ENCODE results near the gene PLTP.

The PLTP gene

DNA sequence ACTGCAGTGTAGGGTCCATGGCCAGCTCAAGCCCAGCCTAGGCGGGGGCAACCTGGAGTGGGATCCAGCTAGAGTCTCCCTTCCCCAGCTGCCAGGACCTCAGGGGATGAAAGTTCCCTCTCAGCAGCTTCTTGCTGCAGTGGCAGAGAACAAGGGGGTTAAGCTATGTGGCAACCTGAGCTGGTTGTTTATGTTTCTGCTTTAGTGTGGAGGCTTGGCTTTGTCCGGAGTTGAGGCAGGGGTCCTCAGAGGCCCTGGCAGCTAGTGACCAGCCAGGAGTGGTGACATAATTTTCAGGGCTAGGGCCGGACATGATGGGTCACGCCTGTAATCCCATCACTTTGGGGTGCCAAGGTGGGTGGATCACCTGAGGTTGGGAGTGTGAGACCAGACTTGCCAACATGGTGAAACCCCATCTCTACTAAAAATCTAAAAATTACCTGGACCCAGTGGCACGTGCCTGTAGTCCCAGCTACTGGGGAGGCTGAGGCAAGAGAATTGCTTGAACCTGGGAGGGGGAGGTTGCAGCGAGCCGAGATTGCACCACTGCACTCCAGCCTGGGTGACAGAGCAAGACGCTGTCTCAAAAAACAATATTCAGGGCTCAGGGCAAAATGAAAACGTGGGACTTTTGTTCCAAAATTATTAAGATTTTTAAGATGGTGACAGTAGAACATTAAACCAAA, 14.0 kb upstream of the PLTP start:
- Histone ChIP-seq H3K36me3 (ENCODE audit: control insufficient read depth in 2 of 2, insufficient read depth in 1 of 2, low read length in 2 of 2) (no peaks in the 10 kb centered on the region), H3K27ac (ENCODE audit: extremely low read depth, low read depth, low read length) (no peak overlapping the region), H3K9me3 (ENCODE audit: control insufficient read depth, insufficient read depth, low read depth, low read length) (no peaks in the 10 kb centered on the region), H3K4me1 (ENCODE audit: control insufficient read depth, insufficient read depth, low read length) (no peaks in the 10 kb centered on the region), H3K4me3 (ENCODE audit: low read depth, low read length) (no peak overlapping the region)
- POLR2A ChIA-PET: interaction anchor here (0.7 to 2.4 kb wide), 2 partner anchors 8 to 20 kb away, joined by 3 to 14 read pairs; partner anchors contain the start of gene PCIF1
- CTCF ChIA-PET: no interaction called here
- TF ChIP-seq RBAK (tag by site-specific recombination; IDR thresholded peaks at IDR 0.05): no peak
- TF ChIP-seq ZBTB1 (tag by site-specific recombination; IDR thresholded peaks at IDR 0.05): no peak
- TF ChIP-seq TRIM28 (IDR thresholded peaks at IDR 0.05; ENCODE audit: borderline replicate concordance, low read length): no peak
- TF ChIP-seq ZNF335 (tag by site-specific recombination; conservative IDR thresholded peaks at IDR 0.05): no peak
- TF ChIP-seq, protein P1, sequence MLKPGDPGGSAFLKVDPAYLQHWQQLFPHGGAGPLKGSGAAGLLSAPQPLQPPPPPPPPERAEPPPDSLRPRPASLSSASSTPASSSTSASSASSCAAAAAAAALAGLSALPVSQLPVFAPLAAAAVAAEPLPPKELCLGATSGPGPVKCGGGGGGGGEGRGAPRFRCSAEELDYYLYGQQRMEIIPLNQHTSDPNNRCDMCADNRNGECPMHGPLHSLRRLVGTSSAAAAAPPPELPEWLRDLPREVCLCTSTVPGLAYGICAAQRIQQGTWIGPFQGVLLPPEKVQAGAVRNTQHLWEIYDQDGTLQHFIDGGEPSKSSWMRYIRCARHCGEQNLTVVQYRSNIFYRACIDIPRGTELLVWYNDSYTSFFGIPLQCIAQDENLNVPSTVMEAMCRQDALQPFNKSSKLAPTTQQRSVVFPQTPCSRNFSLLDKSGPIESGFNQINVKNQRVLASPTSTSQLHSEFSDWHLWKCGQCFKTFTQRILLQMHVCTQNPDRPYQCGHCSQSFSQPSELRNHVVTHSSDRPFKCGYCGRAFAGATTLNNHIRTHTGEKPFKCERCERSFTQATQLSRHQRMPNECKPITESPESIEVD (tag by site-specific recombination; IDR thresholded peaks at IDR 0.05): no peak
- TF ChIP-seq, protein P2, sequence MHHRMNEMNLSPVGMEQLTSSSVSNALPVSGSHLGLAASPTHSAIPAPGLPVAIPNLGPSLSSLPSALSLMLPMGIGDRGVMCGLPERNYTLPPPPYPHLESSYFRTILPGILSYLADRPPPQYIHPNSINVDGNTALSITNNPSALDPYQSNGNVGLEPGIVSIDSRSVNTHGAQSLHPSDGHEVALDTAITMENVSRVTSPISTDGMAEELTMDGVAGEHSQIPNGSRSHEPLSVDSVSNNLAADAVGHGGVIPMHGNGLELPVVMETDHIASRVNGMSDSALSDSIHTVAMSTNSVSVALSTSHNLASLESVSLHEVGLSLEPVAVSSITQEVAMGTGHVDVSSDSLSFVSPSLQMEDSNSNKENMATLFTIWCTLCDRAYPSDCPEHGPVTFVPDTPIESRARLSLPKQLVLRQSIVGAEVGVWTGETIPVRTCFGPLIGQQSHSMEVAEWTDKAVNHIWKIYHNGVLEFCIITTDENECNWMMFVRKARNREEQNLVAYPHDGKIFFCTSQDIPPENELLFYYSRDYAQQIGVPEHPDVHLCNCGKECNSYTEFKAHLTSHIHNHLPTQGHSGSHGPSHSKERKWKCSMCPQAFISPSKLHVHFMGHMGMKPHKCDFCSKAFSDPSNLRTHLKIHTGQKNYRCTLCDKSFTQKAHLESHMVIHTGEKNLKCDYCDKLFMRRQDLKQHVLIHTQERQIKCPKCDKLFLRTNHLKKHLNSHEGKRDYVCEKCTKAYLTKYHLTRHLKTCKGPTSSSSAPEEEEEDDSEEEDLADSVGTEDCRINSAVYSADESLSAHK (tag by site-specific recombination; IDR thresholded peaks at IDR 0.05): no peak
- TF ChIP-seq WT1 (tag by site-specific recombination; IDR thresholded peaks at IDR 0.05): no peak
- no peak for TF ChIP-seq PRDM1 (tag by site-specific recombination; IDR thresholded peaks at IDR 0.05)
- TF ChIP-seq ZSCAN16 (tag by site-specific recombination; IDR thresholded peaks at IDR 0.05): no peak
- TF ChIP-seq, protein P3, sequence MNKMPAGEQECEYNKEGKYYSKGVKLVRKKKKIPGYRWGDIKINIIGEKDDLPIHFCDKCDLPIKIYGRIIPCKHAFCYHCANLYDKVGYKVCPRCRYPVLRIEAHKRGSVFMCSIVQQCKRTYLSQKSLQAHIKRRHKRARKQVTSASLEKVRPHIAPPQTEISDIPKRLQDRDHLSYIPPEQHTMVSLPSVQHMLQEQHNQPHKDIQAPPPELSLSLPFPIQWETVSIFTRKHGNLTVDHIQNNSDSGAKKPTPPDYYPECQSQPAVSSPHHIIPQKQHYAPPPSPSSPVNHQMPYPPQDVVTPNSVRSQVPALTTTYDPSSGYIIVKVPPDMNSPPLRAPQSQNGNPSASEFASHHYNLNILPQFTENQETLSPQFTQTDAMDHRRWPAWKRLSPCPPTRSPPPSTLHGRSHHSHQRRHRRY (tag by site-specific recombination; IDR thresholded peaks at IDR 0.05): no peak
- TF ChIP-seq ZNF561 (tag by site-specific recombination; IDR thresholded peaks at IDR 0.05; ENCODE audit: borderline replicate concordance): no peak
- TF ChIP-seq, protein P4, sequence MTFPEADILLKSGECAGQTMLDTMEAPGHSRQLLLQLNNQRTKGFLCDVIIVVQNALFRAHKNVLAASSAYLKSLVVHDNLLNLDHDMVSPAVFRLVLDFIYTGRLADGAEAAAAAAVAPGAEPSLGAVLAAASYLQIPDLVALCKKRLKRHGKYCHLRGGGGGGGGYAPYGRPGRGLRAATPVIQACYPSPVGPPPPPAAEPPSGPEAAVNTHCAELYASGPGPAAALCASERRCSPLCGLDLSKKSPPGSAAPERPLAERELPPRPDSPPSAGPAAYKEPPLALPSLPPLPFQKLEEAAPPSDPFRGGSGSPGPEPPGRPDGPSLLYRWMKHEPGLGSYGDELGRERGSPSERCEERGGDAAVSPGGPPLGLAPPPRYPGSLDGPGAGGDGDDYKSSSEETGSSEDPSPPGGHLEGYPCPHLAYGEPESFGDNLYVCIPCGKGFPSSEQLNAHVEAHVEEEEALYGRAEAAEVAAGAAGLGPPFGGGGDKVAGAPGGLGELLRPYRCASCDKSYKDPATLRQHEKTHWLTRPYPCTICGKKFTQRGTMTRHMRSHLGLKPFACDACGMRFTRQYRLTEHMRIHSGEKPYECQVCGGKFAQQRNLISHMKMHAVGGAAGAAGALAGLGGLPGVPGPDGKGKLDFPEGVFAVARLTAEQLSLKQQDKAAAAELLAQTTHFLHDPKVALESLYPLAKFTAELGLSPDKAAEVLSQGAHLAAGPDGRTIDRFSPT (tag by site-specific recombination; IDR thresholded peaks at IDR 0.05): no peak
- TF ChIP-seq, protein P5, sequence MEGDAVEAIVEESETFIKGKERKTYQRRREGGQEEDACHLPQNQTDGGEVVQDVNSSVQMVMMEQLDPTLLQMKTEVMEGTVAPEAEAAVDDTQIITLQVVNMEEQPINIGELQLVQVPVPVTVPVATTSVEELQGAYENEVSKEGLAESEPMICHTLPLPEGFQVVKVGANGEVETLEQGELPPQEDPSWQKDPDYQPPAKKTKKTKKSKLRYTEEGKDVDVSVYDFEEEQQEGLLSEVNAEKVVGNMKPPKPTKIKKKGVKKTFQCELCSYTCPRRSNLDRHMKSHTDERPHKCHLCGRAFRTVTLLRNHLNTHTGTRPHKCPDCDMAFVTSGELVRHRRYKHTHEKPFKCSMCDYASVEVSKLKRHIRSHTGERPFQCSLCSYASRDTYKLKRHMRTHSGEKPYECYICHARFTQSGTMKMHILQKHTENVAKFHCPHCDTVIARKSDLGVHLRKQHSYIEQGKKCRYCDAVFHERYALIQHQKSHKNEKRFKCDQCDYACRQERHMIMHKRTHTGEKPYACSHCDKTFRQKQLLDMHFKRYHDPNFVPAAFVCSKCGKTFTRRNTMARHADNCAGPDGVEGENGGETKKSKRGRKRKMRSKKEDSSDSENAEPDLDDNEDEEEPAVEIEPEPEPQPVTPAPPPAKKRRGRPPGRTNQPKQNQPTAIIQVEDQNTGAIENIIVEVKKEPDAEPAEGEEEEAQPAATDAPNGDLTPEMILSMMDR (tag by site-specific recombination; IDR thresholded peaks at IDR 0.05): no peak
- TF ChIP-seq, protein P6, sequence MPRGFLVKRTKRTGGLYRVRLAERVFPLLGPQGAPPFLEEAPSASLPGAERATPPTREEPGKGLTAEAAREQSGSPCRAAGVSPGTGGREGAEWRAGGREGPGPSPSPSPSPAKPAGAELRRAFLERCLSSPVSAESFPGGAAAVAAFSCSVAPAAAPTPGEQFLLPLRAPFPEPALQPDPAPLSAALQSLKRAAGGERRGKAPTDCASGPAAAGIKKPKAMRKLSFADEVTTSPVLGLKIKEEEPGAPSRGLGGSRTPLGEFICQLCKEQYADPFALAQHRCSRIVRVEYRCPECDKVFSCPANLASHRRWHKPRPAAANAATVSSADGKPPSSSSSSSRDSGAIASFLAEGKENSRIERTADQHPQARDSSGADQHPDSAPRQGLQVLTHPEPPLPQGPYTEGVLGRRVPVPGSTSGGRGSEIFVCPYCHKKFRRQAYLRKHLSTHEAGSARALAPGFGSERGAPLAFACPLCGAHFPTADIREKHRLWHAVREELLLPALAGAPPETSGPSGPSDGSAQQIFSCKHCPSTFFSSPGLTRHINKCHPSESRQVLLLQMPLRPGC (tag by site-specific recombination; IDR thresholded peaks at IDR 0.05): no peak
- TF ChIP-seq KLF7 (tag by site-specific recombination; IDR thresholded peaks at IDR 0.05; ENCODE audit: borderline replicate concordance): no peak
- no peak for TF ChIP-seq ZNF394 (tag by site-specific recombination; IDR thresholded peaks at IDR 0.05; ENCODE audit: borderline replicate concordance)
- no peak for TF ChIP-seq ZNF426 (tag by site-specific recombination; IDR thresholded peaks at IDR 0.05)
- TF ChIP-seq ZNF521 (tag by site-specific recombination; IDR thresholded peaks at IDR 0.05): no peak
- TF ChIP-seq ZNF530 (tag by site-specific recombination; IDR thresholded peaks at IDR 0.05; ENCODE audit: low read depth): no peak
- TF ChIP-seq, protein P7, sequence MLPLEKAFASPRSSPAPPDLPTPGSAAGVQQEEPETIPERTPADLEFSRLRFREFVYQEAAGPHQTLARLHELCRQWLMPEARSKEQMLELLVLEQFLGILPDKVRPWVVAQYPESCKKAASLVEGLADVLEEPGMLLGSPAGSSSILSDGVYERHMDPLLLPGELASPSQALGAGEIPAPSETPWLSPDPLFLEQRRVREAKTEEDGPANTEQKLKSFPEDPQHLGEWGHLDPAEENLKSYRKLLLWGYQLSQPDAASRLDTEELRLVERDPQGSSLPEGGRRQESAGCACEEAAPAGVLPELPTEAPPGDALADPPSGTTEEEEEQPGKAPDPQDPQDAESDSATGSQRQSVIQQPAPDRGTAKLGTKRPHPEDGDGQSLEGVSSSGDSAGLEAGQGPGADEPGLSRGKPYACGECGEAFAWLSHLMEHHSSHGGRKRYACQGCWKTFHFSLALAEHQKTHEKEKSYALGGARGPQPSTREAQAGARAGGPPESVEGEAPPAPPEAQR (tag by site-specific recombination; IDR thresholded peaks at IDR 0.05): no peak
